Daoy (cell line): ENCODE data around the gene CCDC121. TPM values are rescaled to one million over a fixed set of nuclear protein-coding genes. Genes with fewer than 3 reads are reported as not detected.

Experiments
- DNase-seq: peaks from one replicate; pipeline ENCODE4 v3.0.0-alpha.2; 2015; ENCODE audit warnings: low read depth
- total RNA-seq: library from RNA; depleted of rRNA; stranded (reverse); fragments of >200 nt; shearing (Covaris generic); gene quantifications from 2 replicates; pipeline ENCODE4 v1.2.3, GENCODE V29; 2014; rRNA removed

Gene CCDC121
- total RNA-seq, 1 experiment from 2014 or later: 0.74 TPM

GRCh38 chr2:27582129-27582694 lies 46.6 kb downstream of the CCDC121 start:
- DNase-seq: no peak

- no peak for DNase-seq
These were observed 47.2 kb downstream of the CCDC121 start for GRCh38 chr2:27581417-27582128.

Other genes starting within 250 kb of the CCDC121 start
- gene ZNF513, start 248.3 kb downstream of the CCDC121 start, total RNA-seq: 4.0 and 5.5 TPM in 2 replicates
- 197 and 212 TPM in 2 replicates for gene PPM1G, start 219.4 kb downstream of the CCDC121 start, total RNA-seq
- 126 and 134 TPM in 2 replicates for gene NRBP1, start 200.4 kb downstream of the CCDC121 start, total RNA-seq
- not detected in 2 replicates for gene KRTCAP3, start 186.6 kb downstream of the CCDC121 start, total RNA-seq
- 21.1 and 30.1 TPM in 2 replicates for gene IFT172, start 139.3 kb downstream of the CCDC121 start, total RNA-seq
- gene FNDC4, start 133.8 kb downstream of the CCDC121 start, total RNA-seq: 1.9 and 3.7 TPM in 2 replicates
- 0.29 and 0.30 TPM in 2 replicates for gene GCKR, start 132.2 kb downstream of the CCDC121 start, total RNA-seq
- 26.1 and 35.5 TPM in 2 replicates for gene ZNF512, start 46.0 kb downstream of the CCDC121 start, total RNA-seq
- 64.6 and 71.0 TPM in 2 replicates for gene GPN1, start within 50 bp of the CCDC121 start, total RNA-seq
- gene SUPT7L, start 34.6 kb upstream of the CCDC121 start, total RNA-seq: 19.3 and 21.6 TPM in 2 replicates
- 46.3 and 51.6 TPM in 2 replicates for gene SLC4A1AP, start 34.9 kb upstream of the CCDC121 start, total RNA-seq
- 175 and 232 TPM in 2 replicates for gene MRPL33, start 142.7 kb upstream of the CCDC121 start, total RNA-seq